Suprapubic skin (tissue), 4 donors: ENCODE results near the gene SELL. TPM values are rescaled to one million over a fixed set of nuclear protein-coding genes. Genes with fewer than 3 reads are reported as not detected.

ENCODE experiments used
- DNase-seq, 2 donors: peaks; one replicate each; pipeline ENCODE4 v3.0.0-alpha.2; 2019; ENCODE audit warnings: low spot score in 2 of 2
- H3K27ac ChIP-seq: fragments of 200-600 bp; sonication (generic); one replicate; pipeline ENCODE4 v1.5.1; 2019
- H3K27me3 ChIP-seq: fragments of 200-600 bp; sonication (generic); one replicate; pipeline ENCODE4 v1.5.1; 2019
- H3K36me3 ChIP-seq: fragments of 200-600 bp; sonication (generic); one replicate; pipeline ENCODE4 v1.5.1; 2019
- H3K4me1 ChIP-seq: fragments of 200-600 bp; sonication (generic); one replicate; pipeline ENCODE4 v1.5.1; 2019
- H3K4me3 ChIP-seq: fragments of 200-600 bp; sonication (generic); one replicate; pipeline ENCODE4 v1.5.1; 2019; ENCODE audit warnings: mild to moderate bottlenecking
- H3K9me3 ChIP-seq: fragments of 200-600 bp; sonication (generic); one replicate; pipeline ENCODE4 v1.5.1; 2019
- EP300 ChIP-seq: sonication (generic); formaldehyde crosslinking; IDR thresholded peaks from one replicate; pipeline ENCODE4 v1.6.1; 2017; ENCODE audit warnings: antibody characterized with exemption
- POLR2A ChIP-seq, 2 donors: fragments of 450-650 bp; IDR thresholded peaks; one replicate each; pipeline ENCODE4 v1.6.1; 2017; ENCODE audit warnings: antibody characterized with exemption in 2 of 2, mild to moderate bottlenecking in 2 of 2, moderate library complexity in 2 of 2
- POLR2AphosphoS5 ChIP-seq, 3 donors: sonication (generic); formaldehyde crosslinking; IDR thresholded peaks; one replicate each; pipeline ENCODE4 v1.6.1; 2017; ENCODE audit warnings: antibody characterized with exemption in 3 of 3
- WGBS: methylation state at CpG from one replicate; pipeline ENCODE4 v1.1.5; 2018; 5-methylcytosine and 5-hydroxymethylcytosine counted together
- total RNA-seq, 4 donors: library from RNA; depleted of rRNA; stranded (reverse); fragments of >200 nt; gene quantifications; one replicate each; pipeline ENCODE4 v1.1.0, GENCODE V29; 2016
- TF ChIP-seq, protein P1 (sequence below), 2 donors: fragments of 200-600 bp in 1 of 2; fragments of 450-650 bp in 1 of 2; sonication (generic) in 1 of 2; IDR thresholded peaks; one replicate each; pipeline ENCODE4 v1.5.1; 2016 to 2019; ENCODE audit warnings: antibody characterized with exemption in 2 of 2, mild to moderate bottlenecking in 1 of 2, moderate library complexity in 1 of 2

Gene SELL
- total RNA-seq, 4 donors from 2014 or later, result 0.47 to 0.60 TPM; not detected in 2

GRCh38 chr1:169745015-169745861, 33.8 kb upstream of the SELL start:
- Histone ChIP-seq H3K27ac (no peak overlapping the region), H3K4me1 (peaks cover 6% of the 10 kb centered on the region), H3K4me3 (no peak overlapping the region), H3K27me3 (peaks cover 7% of the 10 kb centered on the region), H3K36me3 (no peaks in the 10 kb centered on the region), H3K9me3 (no peaks in the 10 kb centered on the region)
- whole genome bisulfite sequencing, result 64% methylated on average over 5 of the region's 5 CpGs
- DNase-seq, result no peak
- TF ChIP-seq POLR2A (IDR thresholded peaks at IDR 0.05) (no peak), POLR2AphosphoS5 (IDR thresholded peaks at IDR 0.05) (no peak), EP300 (no peak)
- TF ChIP-seq, protein P1, sequence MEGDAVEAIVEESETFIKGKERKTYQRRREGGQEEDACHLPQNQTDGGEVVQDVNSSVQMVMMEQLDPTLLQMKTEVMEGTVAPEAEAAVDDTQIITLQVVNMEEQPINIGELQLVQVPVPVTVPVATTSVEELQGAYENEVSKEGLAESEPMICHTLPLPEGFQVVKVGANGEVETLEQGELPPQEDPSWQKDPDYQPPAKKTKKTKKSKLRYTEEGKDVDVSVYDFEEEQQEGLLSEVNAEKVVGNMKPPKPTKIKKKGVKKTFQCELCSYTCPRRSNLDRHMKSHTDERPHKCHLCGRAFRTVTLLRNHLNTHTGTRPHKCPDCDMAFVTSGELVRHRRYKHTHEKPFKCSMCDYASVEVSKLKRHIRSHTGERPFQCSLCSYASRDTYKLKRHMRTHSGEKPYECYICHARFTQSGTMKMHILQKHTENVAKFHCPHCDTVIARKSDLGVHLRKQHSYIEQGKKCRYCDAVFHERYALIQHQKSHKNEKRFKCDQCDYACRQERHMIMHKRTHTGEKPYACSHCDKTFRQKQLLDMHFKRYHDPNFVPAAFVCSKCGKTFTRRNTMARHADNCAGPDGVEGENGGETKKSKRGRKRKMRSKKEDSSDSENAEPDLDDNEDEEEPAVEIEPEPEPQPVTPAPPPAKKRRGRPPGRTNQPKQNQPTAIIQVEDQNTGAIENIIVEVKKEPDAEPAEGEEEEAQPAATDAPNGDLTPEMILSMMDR (IDR thresholded peaks at IDR 0.05), result no peak

- Histone ChIP-seq H3K4me3 (no peak overlapping the region), H3K9me3 (no peaks in the 10 kb centered on the region), H3K27ac (no peak overlapping the region), H3K27me3 (peaks cover 15% of the 10 kb centered on the region), H3K36me3 (no peaks in the 10 kb centered on the region), H3K4me1 (peaks cover 6% of the 10 kb centered on the region)
- TF ChIP-seq, protein P1 (IDR thresholded peaks at IDR 0.05), result no peak
- TF ChIP-seq POLR2A (IDR thresholded peaks at IDR 0.05) (no peak), POLR2AphosphoS5 (IDR thresholded peaks at IDR 0.05) (no peak), EP300 (no peak)
- DNase-seq, result no peak
- WGBS, result 80% methylated on average over 6 of the region's 6 CpGs
These were observed 30.4 kb upstream of the SELL start for GRCh38 chr1:169741666-169742394.

- H3K4me1 ChIP-seq, result peaks cover 6% of the 10 kb centered on the region
- no peak overlapping the region for H3K4me3 ChIP-seq
- peaks cover 18% of the 10 kb centered on the region for H3K27me3 ChIP-seq
- TF ChIP-seq EP300 (no peak), POLR2A (IDR thresholded peaks at IDR 0.05) (no peak), POLR2AphosphoS5 (IDR thresholded peaks at IDR 0.05) (no peak)
- TF ChIP-seq, protein P1 (IDR thresholded peaks at IDR 0.05), result no peak
- H3K36me3 ChIP-seq, result no peaks in the 10 kb centered on the region
- WGBS, result 69% methylated on average over 5 of the region's 5 CpGs
- no peaks in the 10 kb centered on the region for H3K9me3 ChIP-seq
- H3K27ac ChIP-seq, result no peak overlapping the region
- no peak for DNase-seq
These were observed 28.6 kb upstream of the SELL start for GRCh38 chr1:169739980-169740379.

DNA sequence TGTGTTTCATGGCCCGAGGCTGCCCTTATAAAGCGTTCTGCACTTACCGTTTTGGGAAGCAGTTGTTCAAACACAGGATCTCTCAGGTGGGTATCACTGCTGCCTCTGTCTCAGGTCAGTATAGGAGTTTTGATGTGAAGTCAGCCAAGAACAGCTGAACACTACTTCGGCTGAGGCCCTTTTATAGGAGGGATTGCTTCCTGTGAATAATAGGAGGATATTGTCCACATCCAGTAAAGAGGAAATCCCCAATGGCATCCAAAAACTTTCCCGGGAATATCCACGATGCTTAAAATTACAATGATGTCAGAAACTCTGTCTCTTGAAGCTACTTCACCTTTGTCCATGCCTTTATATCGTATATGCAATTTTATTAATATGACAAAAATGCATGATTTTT, 22.5 kb upstream of the SELL start, which contains the start of gene SELE:
TSS of gene SELE (minus strand) at position 156 of the 400 bp plus-strand sequence. CDS start 467 bp downstream, outside the sequence.
- Histone ChIP-seq H3K27ac (no peak within 1 kb of the TSS), H3K9me3 (no peaks in the 10 kb centered on the region), H3K4me3 (no peak within 1 kb of the TSS), H3K36me3 (no peaks in the 10 kb centered on the region), H3K27me3 (peaks cover 15% of the 10 kb centered on the region), H3K4me1 (peaks cover 2% of the 10 kb centered on the region)
- WGBS, result 64% methylated on average over 7 of the region's 7 CpGs
- TF ChIP-seq, protein P1 (IDR thresholded peaks at IDR 0.05), result no peak
- TF ChIP-seq POLR2A (IDR thresholded peaks at IDR 0.05), result no peak
- TF ChIP-seq POLR2AphosphoS5 (IDR thresholded peaks at IDR 0.05), result no peak
- TF ChIP-seq EP300, result no peak
- DNase-seq, result no peak

DNA sequence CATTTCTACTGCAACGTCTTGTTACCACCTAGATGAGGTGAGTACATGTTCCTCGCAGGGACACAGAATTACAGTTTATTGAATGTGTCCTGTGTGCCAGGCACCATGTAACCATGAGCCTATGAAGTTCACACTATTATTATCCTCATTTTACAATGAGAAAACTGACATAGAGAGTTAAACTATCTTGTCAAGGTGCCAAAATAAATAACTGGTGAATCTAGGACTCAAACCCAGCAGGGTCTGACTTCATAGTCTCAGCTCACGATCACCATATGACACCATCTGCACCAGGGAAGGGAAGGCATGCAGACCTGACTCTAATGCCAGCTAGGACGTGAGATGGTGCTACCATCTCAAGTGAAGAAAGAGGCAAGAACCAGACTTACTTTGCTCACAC, 20.0 kb upstream of the SELL start:
- WGBS, result 64% methylated on average over 4 of the region's 4 CpGs
- no peak overlapping the region for H3K4me3 ChIP-seq
- H3K9me3 ChIP-seq, result no peaks in the 10 kb centered on the region
- DNase-seq, result no peak
- H3K4me1 ChIP-seq, result peaks cover 2% of the 10 kb centered on the region
- TF ChIP-seq EP300, result no peak
- TF ChIP-seq POLR2A (IDR thresholded peaks at IDR 0.05), result no peak
- TF ChIP-seq, protein P1 (IDR thresholded peaks at IDR 0.05), result no peak
- TF ChIP-seq POLR2AphosphoS5 (IDR thresholded peaks at IDR 0.05), result no peak
- H3K27me3 ChIP-seq, result peaks cover 5% of the 10 kb centered on the region
- no peak overlapping the region for H3K27ac ChIP-seq
- no peaks in the 10 kb centered on the region for H3K36me3 ChIP-seq
